Vagina (tissue), 2 donors: ENCODE measurements around the gene ABCA8. TPM values are rescaled to one million over a fixed set of nuclear protein-coding genes. Genes with fewer than 3 reads are reported as not detected.

Experiments used
- DNase-seq, 2 donors: peaks; one replicate each; pipeline ENCODE4 v3.0.0-alpha.2; 2017; ENCODE audit errors: extremely low spot score in 2 of 2
- H3K27ac ChIP-seq: fragments of 200-600 bp; sonication (generic); one replicate; pipeline ENCODE4 v1.5.1; 2019
- H3K27me3 ChIP-seq: fragments of 200-600 bp; sonication (generic); one replicate; pipeline ENCODE4 v1.5.1; 2019
- H3K36me3 ChIP-seq, 2 donors: fragments of 200-600 bp; sonication (generic); one replicate each; pipeline ENCODE4 v1.5.1; 2017 to 2019
- H3K4me1 ChIP-seq: fragments of 200-600 bp; sonication (generic); one replicate; pipeline ENCODE4 v1.5.1; 2019
- H3K4me3 ChIP-seq, 2 donors: fragments of 200-600 bp; sonication (generic); 1 replicate in 1 of 2; 2 replicates in 1 of 2; pipeline ENCODE4 v1.5.1; 2016 to 2019
- H3K9me3 ChIP-seq: fragments of 200-600 bp; sonication (generic); one replicate; pipeline ENCODE4 v1.5.1; 2019
- POLR2A ChIP-seq, 2 donors: fragments of 450-650 bp; IDR thresholded peaks; one replicate each; pipeline ENCODE4 v1.6.1; 2017; ENCODE audit warnings: antibody characterized with exemption in 2 of 2, mild to moderate bottlenecking in 2 of 2, moderate library complexity in 2 of 2
- POLR2AphosphoS5 ChIP-seq, 2 donors: sonication (generic); formaldehyde crosslinking; IDR thresholded peaks; one replicate each; pipeline ENCODE4 v1.9.0; 2017; ENCODE audit warnings: antibody characterized with exemption in 2 of 2, mild to moderate bottlenecking in 2 of 2, low read depth in 1 of 2; ENCODE audit not compliant: insufficient read depth in 1 of 2
- intact Hi-C: fragments of 100-400 bp; cut with DNase I; formaldehyde crosslinking; loops from one replicate; pipeline ENCODE4 v1.15.1; 2023
- total RNA-seq: library from RNA; depleted of rRNA; stranded (reverse); fragments of >200 nt; gene quantifications from one replicate; pipeline ENCODE4 v1.2.3, GENCODE V29; 2016
- TF ChIP-seq, protein P1 (sequence below), 3 experiments: fragments of 450-650 bp in 2 of 3; fragments of 200-600 bp in 1 of 3; sonication (generic) in 1 of 3; IDR thresholded peaks; one replicate each; pipeline ENCODE4 v1.5.1; 2017 to 2019; ENCODE audit warnings: antibody characterized with exemption in 3 of 3, mild to moderate bottlenecking in 2 of 3, moderate library complexity in 2 of 3

ABCA8 gene
- total RNA-seq, 1 donor from 2014 or later: 75.9 TPM

- Histone ChIP-seq H3K27ac (no peak overlapping the region), H3K36me3 (no peaks in the 10 kb centered on the region), H3K27me3 (no peaks in the 10 kb centered on the region), H3K4me1 (peaks cover 5% of the 10 kb centered on the region), H3K4me3 (no peak overlapping the region), H3K9me3 (no peaks in the 10 kb centered on the region)
- intact Hi-C loops: no loop called here
- DNase-seq: no peak
- no peak for TF ChIP-seq POLR2A (IDR thresholded peaks at IDR 0.05)
- no peak for TF ChIP-seq POLR2AphosphoS5 (IDR thresholded peaks at IDR 0.05; ENCODE audit: insufficient read depth in 1 of 2, low read depth in 1 of 2)
- TF ChIP-seq, protein P1, sequence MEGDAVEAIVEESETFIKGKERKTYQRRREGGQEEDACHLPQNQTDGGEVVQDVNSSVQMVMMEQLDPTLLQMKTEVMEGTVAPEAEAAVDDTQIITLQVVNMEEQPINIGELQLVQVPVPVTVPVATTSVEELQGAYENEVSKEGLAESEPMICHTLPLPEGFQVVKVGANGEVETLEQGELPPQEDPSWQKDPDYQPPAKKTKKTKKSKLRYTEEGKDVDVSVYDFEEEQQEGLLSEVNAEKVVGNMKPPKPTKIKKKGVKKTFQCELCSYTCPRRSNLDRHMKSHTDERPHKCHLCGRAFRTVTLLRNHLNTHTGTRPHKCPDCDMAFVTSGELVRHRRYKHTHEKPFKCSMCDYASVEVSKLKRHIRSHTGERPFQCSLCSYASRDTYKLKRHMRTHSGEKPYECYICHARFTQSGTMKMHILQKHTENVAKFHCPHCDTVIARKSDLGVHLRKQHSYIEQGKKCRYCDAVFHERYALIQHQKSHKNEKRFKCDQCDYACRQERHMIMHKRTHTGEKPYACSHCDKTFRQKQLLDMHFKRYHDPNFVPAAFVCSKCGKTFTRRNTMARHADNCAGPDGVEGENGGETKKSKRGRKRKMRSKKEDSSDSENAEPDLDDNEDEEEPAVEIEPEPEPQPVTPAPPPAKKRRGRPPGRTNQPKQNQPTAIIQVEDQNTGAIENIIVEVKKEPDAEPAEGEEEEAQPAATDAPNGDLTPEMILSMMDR (IDR thresholded peaks at IDR 0.05): no peak
Observed at GRCh38 chr17:68840073-68840472, 115.1 kb downstream of the ABCA8 start.

GRCh38 chr17:68835071-68835470 is 120.1 kb downstream of the ABCA8 start:
- no peak overlapping the region for H3K4me3 ChIP-seq
- intact Hi-C loops: no loop called here
- no peak overlapping the region for H3K27ac ChIP-seq
- H3K4me1 ChIP-seq: no peaks in the 10 kb centered on the region
- H3K9me3 ChIP-seq: no peaks in the 10 kb centered on the region
- DNase-seq: no peak
- TF ChIP-seq, protein P1 (IDR thresholded peaks at IDR 0.05): no peak
- no peaks in the 10 kb centered on the region for H3K27me3 ChIP-seq
- H3K36me3 ChIP-seq: no peaks in the 10 kb centered on the region

DNA sequence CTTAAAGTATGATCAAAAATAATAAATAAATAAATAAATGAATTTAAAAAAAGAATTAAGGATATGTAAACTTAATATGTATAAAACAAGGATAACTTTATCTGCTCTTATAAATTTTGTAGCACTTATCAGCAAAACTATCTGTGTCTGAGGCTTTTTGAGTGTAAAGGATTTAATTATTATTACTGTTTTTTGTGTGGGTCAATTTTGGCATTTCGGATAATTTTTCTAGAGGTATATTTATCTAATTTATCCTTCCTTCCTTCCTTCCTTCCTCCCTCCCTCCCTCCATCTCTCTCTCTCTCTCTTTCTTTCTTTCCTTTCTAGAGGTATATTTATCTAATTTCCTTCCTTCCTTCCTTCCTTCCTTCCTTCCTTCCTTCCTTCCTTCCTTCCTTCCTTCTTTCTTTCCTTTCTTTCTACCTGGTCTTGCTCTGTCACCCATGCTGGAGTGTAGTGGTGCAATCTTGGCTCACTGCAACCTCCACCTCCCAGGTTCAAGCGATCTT is 120.8 kb downstream of the ABCA8 start:
- no peak overlapping the region for H3K27ac ChIP-seq
- intact Hi-C loops: no loop called here
- H3K4me3 ChIP-seq: no peak overlapping the region
- H3K9me3 ChIP-seq: no peaks in the 10 kb centered on the region
- H3K4me1 ChIP-seq: no peaks in the 10 kb centered on the region
- H3K36me3 ChIP-seq: no peaks in the 10 kb centered on the region
- no peak for DNase-seq
- TF ChIP-seq POLR2A (IDR thresholded peaks at IDR 0.05) (no peak), POLR2AphosphoS5 (IDR thresholded peaks at IDR 0.05; ENCODE audit: insufficient read depth in 1 of 2, low read depth in 1 of 2) (no peak)
- TF ChIP-seq, protein P1 (IDR thresholded peaks at IDR 0.05): no peak
- H3K27me3 ChIP-seq: no peaks in the 10 kb centered on the region

DNA sequence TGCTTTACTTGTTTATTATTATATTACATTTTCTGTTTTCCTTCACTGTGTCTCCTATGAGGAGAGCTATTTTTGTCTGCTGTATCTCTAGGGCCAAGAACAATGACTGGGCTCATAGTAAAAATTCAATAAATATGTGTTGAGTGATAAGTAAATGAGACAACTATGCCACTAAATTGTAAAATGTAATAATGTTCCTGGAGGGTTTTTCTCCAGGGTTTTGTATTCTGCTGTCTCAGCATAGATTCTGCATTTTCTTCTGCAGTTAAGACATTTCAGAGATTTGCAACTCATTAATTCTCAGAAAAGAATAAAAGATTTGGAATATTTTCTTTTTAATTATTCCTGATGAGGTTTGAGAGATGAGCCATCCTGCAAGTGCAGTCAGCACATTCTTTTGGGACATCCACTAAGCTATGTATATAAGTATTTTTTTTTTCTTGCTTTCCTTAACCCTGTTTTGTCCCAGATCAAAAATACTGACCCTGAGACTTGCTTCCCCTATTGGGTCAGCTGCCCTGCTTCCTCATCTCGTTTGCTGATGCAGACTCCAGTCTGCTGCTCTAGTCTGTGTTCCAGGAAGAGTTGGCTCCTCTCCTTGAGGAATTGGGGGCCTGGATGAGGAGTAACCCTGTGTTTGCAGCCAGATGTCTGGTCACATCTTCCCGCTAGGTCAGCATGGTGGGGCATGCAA is 122.9 kb downstream of the ABCA8 start:
- H3K27ac ChIP-seq: no peak overlapping the region
- no peaks in the 10 kb centered on the region for H3K36me3 ChIP-seq
- no peaks in the 10 kb centered on the region for H3K27me3 ChIP-seq
- no peaks in the 10 kb centered on the region for H3K4me1 ChIP-seq
- TF ChIP-seq POLR2A (IDR thresholded peaks at IDR 0.05) (no peak), POLR2AphosphoS5 (IDR thresholded peaks at IDR 0.05; ENCODE audit: insufficient read depth in 1 of 2, low read depth in 1 of 2) (no peak)
- TF ChIP-seq, protein P1 (IDR thresholded peaks at IDR 0.05): no peak
- intact Hi-C loops: no loop called here
- no peak overlapping the region for H3K4me3 ChIP-seq
- DNase-seq: no peak
- no peaks in the 10 kb centered on the region for H3K9me3 ChIP-seq

DNA sequence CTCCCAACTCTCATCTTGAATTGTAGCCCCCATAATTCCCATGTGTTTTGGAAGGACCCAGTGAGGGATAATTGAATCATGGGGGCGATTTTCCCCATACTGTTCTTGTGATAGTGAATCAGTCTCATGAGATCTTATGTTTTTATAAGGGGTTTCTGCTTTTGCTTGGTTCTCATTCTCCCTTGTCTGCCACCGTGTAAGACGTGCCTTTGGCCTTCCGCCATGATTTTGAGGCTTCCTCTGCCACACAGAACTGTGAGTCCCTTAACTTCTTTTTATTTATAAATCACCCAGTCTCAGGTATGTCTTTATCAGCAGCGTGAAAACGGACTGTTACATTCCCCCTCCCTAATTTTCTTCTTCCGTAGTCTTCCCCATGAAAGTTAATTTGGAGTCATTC is 124.0 kb downstream of the ABCA8 start:
- Histone ChIP-seq H3K27ac (no peak overlapping the region), H3K4me1 (no peaks in the 10 kb centered on the region), H3K9me3 (no peaks in the 10 kb centered on the region), H3K36me3 (no peaks in the 10 kb centered on the region), H3K27me3 (no peaks in the 10 kb centered on the region), H3K4me3 (no peak overlapping the region)
- intact Hi-C loops: no loop called here
- TF ChIP-seq, protein P1 (IDR thresholded peaks at IDR 0.05): no peak
- no peak for TF ChIP-seq POLR2A (IDR thresholded peaks at IDR 0.05)
- TF ChIP-seq POLR2AphosphoS5 (IDR thresholded peaks at IDR 0.05; ENCODE audit: insufficient read depth in 1 of 2, low read depth in 1 of 2): no peak
- DNase-seq: no peak
